Measurements from ENCODE around the gene TST.

TST gene

GRCh38 chr22:36982136-36982535 lies 37.1 kb downstream of the TST start:
- TF ChIP-seq CTCF (IDR thresholded peaks at IDR 0.05; ENCODE audit: low read depth, low read length, missing control alignments) = peak; percentile 15
- no peak overlapping the region for H3K4me3 ChIP-seq (replicated peaks; ENCODE audit: low read depth, low read length)
- DNase-seq (ENCODE audit: extremely low read depth, low read depth) = no peak

GRCh38 chr22:36981247-36981775 lies 37.9 kb downstream of the TST start:
- DNase-seq (ENCODE audit: extremely low read depth, low read depth) = no peak
- TF ChIP-seq CTCF (IDR thresholded peaks at IDR 0.05; ENCODE audit: low read depth, low read length, missing control alignments) = no peak
- no peak overlapping the region for H3K4me3 ChIP-seq (replicated peaks; ENCODE audit: low read depth, low read length)

- no peak overlapping the region for H3K4me3 ChIP-seq (replicated peaks; ENCODE audit: low read depth, low read length)
- no peak for TF ChIP-seq CTCF (IDR thresholded peaks at IDR 0.05; ENCODE audit: low read depth, low read length, missing control alignments)
- DNase-seq (ENCODE audit: extremely low read depth, low read depth) = no peak
Measured at GRCh38 chr22:36979016-36979910, 40.0 kb downstream of the TST start.

GRCh38 chr22:36977947-36978660 lies 41.1 kb downstream of the TST start:
- peak; percentile 88 for TF ChIP-seq CTCF (IDR thresholded peaks at IDR 0.05; ENCODE audit: low read depth, low read length, missing control alignments)
- H3K4me3 ChIP-seq (replicated peaks; ENCODE audit: low read depth, low read length) = peak overlapping the region; percentile 37
- DNase-seq (ENCODE audit: extremely low read depth, low read depth) = peak; percentile 56

GRCh38 chr22:36977401-36977861 lies 41.8 kb downstream of the TST start:
- DNase-seq (ENCODE audit: extremely low read depth, low read depth) = no peak
- TF ChIP-seq CTCF (IDR thresholded peaks at IDR 0.05; ENCODE audit: low read depth, low read length, missing control alignments) = peak; percentile 43
- peak overlapping the region; percentile 37 for H3K4me3 ChIP-seq (replicated peaks; ENCODE audit: low read depth, low read length)

- H3K4me3 ChIP-seq (replicated peaks; ENCODE audit: low read depth, low read length) = no peak overlapping the region
- DNase-seq (ENCODE audit: extremely low read depth, low read depth) = no peak
- no peak for TF ChIP-seq CTCF (IDR thresholded peaks at IDR 0.05; ENCODE audit: low read depth, low read length, missing control alignments)
Measured at GRCh38 chr22:36976606-36977005, 42.6 kb downstream of the TST start.

Data from HFF-Myc (cell line).